H1 (cell line): ENCODE data around the gene MCC. TPM values are rescaled to one million over a fixed set of nuclear protein-coding genes. Genes with fewer than 3 reads are reported as not detected.

Experiments used
- CTCF ChIA-PET: fragments of 300-600 bp; sonication (Branson Sonifier 250); formaldehyde crosslinking; loops from one replicate; lab custom pipeline; 2021; ENCODE audit not compliant: partially characterized antibody; lab: Charles Lee
- POLR2A ChIA-PET: fragments of 300-600 bp; sonication (Branson Sonifier 250); formaldehyde crosslinking; loops from one replicate; lab custom pipeline; 2021; ENCODE audit warnings: inconsistent platforms; ENCODE audit not compliant: partially characterized antibody; lab: Charles Lee
- DNase-seq, 2 experiments: peaks; one replicate each; pipeline versions ENCODE4 v3.0.0 to v3.0.0-alpha.2; 2010 to 2022; ENCODE audit warnings: low spot score in 2 of 2, low read depth in 1 of 2, mixed read lengths in 1 of 2
- FAIRE-seq: peaks from 2 replicates; lab custom pipeline; 2011; peaks lifted over from hg19 to GRCh38; lab: Jason Lieb, UNC
- H2AFZ ChIP-seq: 2 replicates; pipeline ENCODE4 v1.8.1; 2012; ENCODE audit warnings: low read length, inconsistent platforms
- H2AK5ac ChIP-seq: 2 replicates; pipeline ENCODE4 v1.6.1; 2013; ENCODE audit warnings: low read depth, low read length
- H2BK120ac ChIP-seq: replicated peaks from 2 replicates; pipeline ENCODE3; 2013; ENCODE audit warnings: low read depth, low read length, inconsistent platforms
- H2BK12ac ChIP-seq: 2 replicates; pipeline ENCODE4 v1.6.1; 2013; ENCODE audit warnings: low read depth, low read length
- H2BK15ac ChIP-seq: 2 replicates; pipeline ENCODE4 v1.6.1; 2013; ENCODE audit warnings: low read length
- H2BK20ac ChIP-seq: 2 replicates; pipeline ENCODE4 v1.6.1; 2013; ENCODE audit warnings: low read length
- H2BK5ac ChIP-seq: 2 replicates; pipeline ENCODE4 v1.6.1; 2013; ENCODE audit warnings: low read depth, low read length
- H3K14ac ChIP-seq: 2 replicates; pipeline ENCODE4 v1.6.1; 2013; ENCODE audit warnings: inconsistent platforms; ENCODE audit not compliant: insufficient read length
- H3K18ac ChIP-seq: 2 replicates; pipeline ENCODE4 v1.6.1; 2013; ENCODE audit warnings: low read length; ENCODE audit errors: extremely low read depth
- H3K23ac ChIP-seq: 2 replicates; pipeline ENCODE4 v1.6.1; 2013; ENCODE audit warnings: inconsistent platforms; ENCODE audit not compliant: insufficient read length
- H3K23me2 ChIP-seq: 2 replicates; pipeline ENCODE4 v1.6.1; 2013; ENCODE audit warnings: low read depth, low read length
- H3K27ac ChIP-seq: 2 replicates; pipeline ENCODE4 v1.6.1; 2011; ENCODE audit warnings: low read depth, low read length, inconsistent platforms
- H3K27me3 ChIP-seq, 4 experiments: replicated peaks in 1 of 4; 1 replicate in 1 of 4; 2 replicates in 3 of 4; pipeline versions ENCODE4 v1.6.1 to v1.8.1; 2011 to 2013; ENCODE audit warnings: low read length in 3 of 4, mild to moderate bottlenecking in 3 of 4, inconsistent platforms in 2 of 4, mixed read lengths in 2 of 4, moderate library complexity in 1 of 4; ENCODE audit not compliant: control insufficient read depth in 3 of 4, insufficient read depth in 3 of 4; ENCODE audit errors: extremely low read depth in 1 of 4
- H3K36me3 ChIP-seq, 4 experiments: 2 replicates each; pipeline versions ENCODE4 v1.6.1 to v1.8.1; 2011 to 2013; ENCODE audit warnings: mild to moderate bottlenecking in 4 of 4, low read length in 3 of 4, moderate library complexity in 2 of 4, control low read depth in 1 of 4, inconsistent platforms in 1 of 4; ENCODE audit not compliant: insufficient read depth in 4 of 4, control insufficient read depth in 2 of 4
- H3K4ac ChIP-seq: replicated peaks from 2 replicates; pipeline ENCODE3; 2013; ENCODE audit warnings: low read length, low read depth, mixed read lengths, inconsistent platforms; ENCODE audit not compliant: insufficient read length
- H3K4me1 ChIP-seq, 4 experiments: replicated peaks in 1 of 4; 1 replicate in 1 of 4; 2 replicates in 3 of 4; pipeline versions ENCODE4 v1.6.1 to v1.8.1; 2011 to 2013; ENCODE audit warnings: low read length in 3 of 4, inconsistent platforms in 2 of 4, mixed read lengths in 1 of 4; ENCODE audit not compliant: insufficient read depth in 4 of 4, control insufficient read depth in 3 of 4
- H3K4me2 ChIP-seq, 2 experiments: 2 replicates each; pipeline versions ENCODE4 v1.6.1 to v1.8.1; 2011 to 2013; ENCODE audit warnings: low read depth in 2 of 2, low read length in 2 of 2, control low read depth in 1 of 2, inconsistent platforms in 1 of 2, mild to moderate bottlenecking in 1 of 2; ENCODE audit not compliant: insufficient read depth in 1 of 2
- H3K4me3 ChIP-seq, 4 experiments: fragments of 200-600, 300-600 bp in 1 of 4; sonication (generic), shearing (Covaris generic), sonication (Bioruptor Twin) in 1 of 4; 2 replicates each; pipeline versions ENCODE4 v1.5.1 to v1.8.1; 2011 to 2016; ENCODE audit warnings: low read length in 4 of 4, low read depth in 3 of 4, control low read depth in 2 of 4, inconsistent platforms in 2 of 4, mild to moderate bottlenecking in 2 of 4, mixed read lengths in 1 of 4, moderate library complexity in 1 of 4; ENCODE audit not compliant: insufficient read depth in 2 of 4; ENCODE audit errors: extremely low read depth in 1 of 4
- H3K56ac ChIP-seq: replicated peaks from 2 replicates; pipeline ENCODE3; 2013; ENCODE audit warnings: low read depth, mild to moderate bottlenecking, mixed read lengths, low read length, inconsistent platforms; ENCODE audit not compliant: insufficient read length
- H3K79me1 ChIP-seq: 2 replicates; pipeline ENCODE4 v1.6.1; 2013; ENCODE audit warnings: low read depth, low read length, control low read depth
- H3K79me2 ChIP-seq, 2 experiments: 2 replicates each; pipeline versions ENCODE4 v1.6.1 to v1.8.1; 2012 to 2013; ENCODE audit warnings: low read length in 2 of 2, mild to moderate bottlenecking in 2 of 2, inconsistent platforms in 1 of 2; ENCODE audit not compliant: insufficient read depth in 2 of 2, control insufficient read depth in 1 of 2
- H3K9ac ChIP-seq, 4 experiments: replicated peaks in 1 of 4; 1 replicate in 1 of 4; 2 replicates in 3 of 4; pipeline versions ENCODE4 v1.6.1 to v1.8.1; 2011 to 2013; ENCODE audit warnings: low read depth in 3 of 4, low read length in 3 of 4, control low read depth in 2 of 4, mild to moderate bottlenecking in 2 of 4, moderate library complexity in 2 of 4, inconsistent platforms in 1 of 4; ENCODE audit errors: extremely low read depth in 1 of 4
- H3K9me3 ChIP-seq, 2 experiments: 2 replicates each; pipeline versions ENCODE4 v1.6.1 to v1.8.1; 2012 to 2013; ENCODE audit warnings: mild to moderate bottlenecking in 2 of 2, moderate library complexity in 2 of 2, control low read depth in 1 of 2, inconsistent platforms in 1 of 2, low read depth in 1 of 2, low read length in 1 of 2, mixed read lengths in 1 of 2; ENCODE audit not compliant: insufficient read depth in 2 of 2
- H4K20me1 ChIP-seq, 2 experiments: replicated peaks in 1 of 2; 2 replicates each; pipeline versions ENCODE3 to v1.8.1; 2011 to 2013; ENCODE audit warnings: inconsistent platforms in 2 of 2, low read length in 2 of 2, mild to moderate bottlenecking in 1 of 2; ENCODE audit not compliant: insufficient read depth in 2 of 2, control insufficient read depth in 1 of 2
- H4K5ac ChIP-seq: 2 replicates; pipeline ENCODE4 v1.6.1; 2013; ENCODE audit warnings: low read length, low read depth, mixed read lengths, inconsistent platforms; ENCODE audit not compliant: insufficient read length
- H4K8ac ChIP-seq: 2 replicates; pipeline ENCODE4 v1.8.0; 2013; ENCODE audit warnings: mild to moderate bottlenecking, moderate library complexity, low read length, inconsistent platforms; ENCODE audit not compliant: insufficient read depth; ENCODE audit errors: extremely low read depth
- H4K91ac ChIP-seq: replicated peaks from 2 replicates; pipeline ENCODE3; 2013; ENCODE audit warnings: low read length, mixed read lengths, inconsistent platforms; ENCODE audit not compliant: insufficient read length
- HDAC6 ChIP-seq: IDR thresholded peaks from one replicate; pipeline ENCODE4 v1.7.1; 2012; ENCODE audit warnings: low read depth, mild to moderate bottlenecking, inconsistent platforms, low read length, moderate library complexity
- JUN ChIP-seq: IDR thresholded peaks from 2 replicates; pipeline ENCODE4 v1.6.1; 2011; ENCODE audit warnings: low read depth, mild to moderate bottlenecking, improper control_type of control experiment, low read length
- KDM4A ChIP-seq: IDR thresholded peaks from one replicate; pipeline ENCODE4 v1.7.1; 2012; ENCODE audit warnings: low read depth, mild to moderate bottlenecking, moderate library complexity, low read length, inconsistent platforms; ENCODE audit not compliant: severe bottlenecking
- KDM5A ChIP-seq: fragments of 200-600 bp; IDR thresholded peaks from 2 replicates; pipeline ENCODE4 v1.7.1; 2012; ENCODE audit warnings: mild to moderate bottlenecking, low read length, inconsistent platforms, mixed read lengths
- POLR2AphosphoS5 ChIP-seq: IDR thresholded peaks from 2 replicates; pipeline ENCODE4 v1.6.1; 2011; ENCODE audit warnings: low read depth, low read length
- RFX5 ChIP-seq: IDR thresholded peaks from 2 replicates; pipeline ENCODE4 v1.6.1; 2011; ENCODE audit warnings: low read depth, low read length, improper control_type of control experiment, borderline replicate concordance
- RNF2 ChIP-seq: fragments of 200-900, 300-1000 bp; sonication (generic); IDR thresholded peaks from 2 replicates; pipeline ENCODE4 v1.7.1; 2016; ENCODE audit warnings: borderline replicate concordance, low read depth, mild to moderate bottlenecking, antibody characterized with exemption, low read length; ENCODE audit not compliant: poor library complexity, severe bottlenecking; ENCODE audit errors: missing control alignments
- RXRA ChIP-seq: IDR thresholded peaks from 2 replicates; pipeline ENCODE4 v1.6.1; 2011; ENCODE audit warnings: low read depth, mild to moderate bottlenecking, low read length, moderate library complexity; ENCODE audit not compliant: insufficient read depth
- SRF ChIP-seq: IDR thresholded peaks from 2 replicates; pipeline ENCODE4 v1.6.1; 2011; ENCODE audit warnings: mild to moderate bottlenecking, low read depth, low read length, moderate library complexity
- YY1 ChIP-seq: IDR thresholded peaks from 2 replicates; pipeline ENCODE4 v1.6.1; 2011; ENCODE audit warnings: low read depth, mild to moderate bottlenecking, low read length
- WGBS, 2 experiments: shearing (Covaris generic) in 1 of 2; methylation state at CpG; one replicate each; pipeline versions ENCODE4 v1.1.6 to v1.1.7; 2013 to 2015; ENCODE audit warnings: low lambda C conversion rate in 2 of 2, mixed read lengths in 2 of 2, inconsistent platforms in 1 of 2, low coverage in 1 of 2, missing lambda C conversion rate in 1 of 2; ENCODE audit not compliant: insufficient replicate concordance in 2 of 2, insufficient coverage in 1 of 2, insufficient read length in 1 of 2; ENCODE audit errors: extremely low coverage in 1 of 2, missing lambda C conversion rate in 1 of 2; 5-methylcytosine and 5-hydroxymethylcytosine counted together
- polyA plus RNA-seq, 7 experiments: library from polyadenylated mRNA; depleted of rRNA in 3 of 7; stranded (reverse) in 5 of 7; unstranded in 2 of 7; fragments of >200 nt in 5 of 7; fragments of 200-250 nt in 2 of 7; gene quantifications; 1 replicate in 5 of 7; 2 replicates in 1 of 7; 4 replicates in 1 of 7; pipeline versions ENCODE4 v1.2.1 to v1.2.3, GENCODE V29; 2011 to 2013; ENCODE audit warnings: missing spikeins in 2 of 7, mixed read lengths in 2 of 7
- total RNA-seq: library from RNA; stranded (reverse); fragmentation: NEBNext Ultra II Directional; extraction: Animal tissue kit (Norgen Biotek cat#: 25700); gene quantifications from 2 replicates; pipeline ENCODE4 v1.2.1, GENCODE V29; 2021

The MCC gene
- total and polyA plus RNA-seq, 2 of the 8 experiments (the other 6 are each of a cell fraction or from before 2014, with no cell fraction given): 2.6 to 18.3 TPM

GRCh38 chr5:113216545-113216944 lies 271.7 kb downstream of the MCC start:
- H3K23me2 ChIP-seq: no peaks in the 10 kb centered on the region
- no peak overlapping the region for H3K9ac ChIP-seq
- no peak overlapping the region for H3K18ac ChIP-seq
- no peak overlapping the region for H2AK5ac ChIP-seq
- H4K91ac ChIP-seq: no peak overlapping the region
- no peak overlapping the region for H4K8ac ChIP-seq
- CTCF ChIA-PET: interaction anchor here (1.2 to 2.0 kb wide), 2 partner anchors 11 to 13 kb away, joined by 3 to 9 read pairs; no protein-coding TSS in a partner anchor
- POLR2A ChIA-PET: no interaction called here
- no peak overlapping the region for H3K4ac ChIP-seq
- no peaks in the 10 kb centered on the region for H4K20me1 ChIP-seq
- H3K56ac ChIP-seq: no peak overlapping the region
- H3K4me1 ChIP-seq: peaks cover 4 to 40% (median 27%) of the 10 kb centered on the region in 4 experiments
- no peak overlapping the region for H3K4me3 ChIP-seq
- WGBS, 2 experiments: 91% methylated on average over 3 of the region's 3 CpGs; no CpG with 5 or more reads in 1 of the 2 experiments
- no peak overlapping the region for H2BK5ac ChIP-seq
- no peaks in the 10 kb centered on the region for H3K36me3 ChIP-seq
- H2BK15ac ChIP-seq: no peak overlapping the region
- H4K5ac ChIP-seq: no peak overlapping the region
- no peaks in the 10 kb centered on the region for H3K9me3 ChIP-seq
- H3K79me2 ChIP-seq: peaks cover 0 to 5% of the 10 kb centered on the region in 2 experiments; a peak in 1 of 4 replicates
- H2AFZ ChIP-seq: no peak overlapping the region
- H3K14ac ChIP-seq: no peak overlapping the region
- H3K4me2 ChIP-seq: no peak overlapping the region
- no peak overlapping the region for H3K27ac ChIP-seq
- no peaks in the 10 kb centered on the region for H3K27me3 ChIP-seq
- DNase-seq: no peak
- FAIRE-seq: no peak
- no peak overlapping the region for H2BK12ac ChIP-seq
- no peak overlapping the region for H3K23ac ChIP-seq
- H2BK20ac ChIP-seq: no peak overlapping the region
- no peak overlapping the region for H2BK120ac ChIP-seq
- no peaks in the 10 kb centered on the region for H3K79me1 ChIP-seq
- TF ChIP-seq RNF2 (no peak), KDM5A (no peak), RXRA (no peak), POLR2AphosphoS5 (no peak), JUN (no peak), YY1 (no peak), HDAC6 (no peak), SRF (no peak), KDM4A (no peak), RFX5 (no peak)
